Ovary (tissue), 3 donors: Measurements from ENCODE around the gene KMT2D.

Experiments used
- EP300 ChIP-seq: sonication (generic); formaldehyde crosslinking; IDR thresholded peaks from one replicate; pipeline ENCODE4 v1.6.1; 2017; ENCODE audit warnings: antibody characterized with exemption
- POLR2A ChIP-seq: fragments of 450-650 bp; IDR thresholded peaks from one replicate; pipeline ENCODE4 v1.6.1; 2017; ENCODE audit warnings: antibody characterized with exemption, mild to moderate bottlenecking, moderate library complexity
- TF ChIP-seq, protein P1 (sequence below), 3 donors: fragments of 450-650 bp in 2 of 3; fragments of 200-600 bp in 1 of 3; IDR thresholded peaks; one replicate each; pipeline versions ENCODE4 v1.5.1 to v1.8.0; 2016 to 2022; ENCODE audit warnings: antibody characterized with exemption in 3 of 3, mild to moderate bottlenecking in 1 of 3
- donor health status: DM: no; HTN: no; CAD: no.

DNA sequence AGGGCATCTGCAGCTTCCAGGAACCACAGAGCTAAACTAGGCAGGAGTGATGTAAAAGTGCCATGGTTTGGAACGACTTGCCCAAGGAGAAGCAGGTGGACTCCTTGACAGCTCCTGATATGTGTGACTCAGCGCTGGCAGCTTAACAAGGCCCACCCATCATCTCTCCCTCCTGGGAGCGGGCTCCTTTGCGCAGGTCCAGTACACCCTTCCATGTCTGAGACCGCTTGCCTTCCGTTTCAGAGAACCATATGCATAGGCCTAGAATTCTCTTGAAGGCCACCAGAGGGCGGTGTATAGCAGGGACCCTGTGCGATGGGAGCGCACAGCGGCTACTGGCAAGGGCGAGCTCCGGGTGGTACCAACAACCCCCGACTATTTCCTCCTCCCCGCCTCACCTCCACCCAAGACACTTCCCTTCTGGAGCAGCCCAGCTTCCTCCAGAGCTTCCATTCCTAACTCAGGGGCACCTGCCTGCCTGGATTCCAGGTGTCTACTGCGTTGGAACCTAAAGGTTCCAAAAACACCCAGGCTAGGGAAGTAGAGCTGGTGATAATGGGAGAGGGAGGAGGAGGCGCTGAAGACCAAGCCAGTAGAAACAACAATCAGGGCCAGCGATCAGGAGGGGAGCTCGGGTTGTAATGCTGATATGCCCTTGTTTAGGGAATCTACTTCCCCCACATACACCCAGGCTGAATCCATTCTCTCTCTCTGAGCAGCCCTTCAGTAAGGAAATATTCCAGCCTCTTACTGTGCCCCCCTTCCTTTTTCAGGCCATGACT lies 27.7 kb upstream of the KMT2D start:
- TF ChIP-seq, protein P1, sequence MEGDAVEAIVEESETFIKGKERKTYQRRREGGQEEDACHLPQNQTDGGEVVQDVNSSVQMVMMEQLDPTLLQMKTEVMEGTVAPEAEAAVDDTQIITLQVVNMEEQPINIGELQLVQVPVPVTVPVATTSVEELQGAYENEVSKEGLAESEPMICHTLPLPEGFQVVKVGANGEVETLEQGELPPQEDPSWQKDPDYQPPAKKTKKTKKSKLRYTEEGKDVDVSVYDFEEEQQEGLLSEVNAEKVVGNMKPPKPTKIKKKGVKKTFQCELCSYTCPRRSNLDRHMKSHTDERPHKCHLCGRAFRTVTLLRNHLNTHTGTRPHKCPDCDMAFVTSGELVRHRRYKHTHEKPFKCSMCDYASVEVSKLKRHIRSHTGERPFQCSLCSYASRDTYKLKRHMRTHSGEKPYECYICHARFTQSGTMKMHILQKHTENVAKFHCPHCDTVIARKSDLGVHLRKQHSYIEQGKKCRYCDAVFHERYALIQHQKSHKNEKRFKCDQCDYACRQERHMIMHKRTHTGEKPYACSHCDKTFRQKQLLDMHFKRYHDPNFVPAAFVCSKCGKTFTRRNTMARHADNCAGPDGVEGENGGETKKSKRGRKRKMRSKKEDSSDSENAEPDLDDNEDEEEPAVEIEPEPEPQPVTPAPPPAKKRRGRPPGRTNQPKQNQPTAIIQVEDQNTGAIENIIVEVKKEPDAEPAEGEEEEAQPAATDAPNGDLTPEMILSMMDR (IDR thresholded peaks at IDR 0.05) = peak; percentile 78 to 85 (median 84)
- TF ChIP-seq POLR2A (no peak), EP300 (no peak)
